ENCODE results near the gene DUSP1. TPM values are rescaled to one million over a fixed set of nuclear protein-coding genes. Genes with fewer than 3 reads are reported as not detected.

The DUSP1 gene
- total RNA-seq, 1 experiment from 2014 or later = 594 TPM

DNA sequence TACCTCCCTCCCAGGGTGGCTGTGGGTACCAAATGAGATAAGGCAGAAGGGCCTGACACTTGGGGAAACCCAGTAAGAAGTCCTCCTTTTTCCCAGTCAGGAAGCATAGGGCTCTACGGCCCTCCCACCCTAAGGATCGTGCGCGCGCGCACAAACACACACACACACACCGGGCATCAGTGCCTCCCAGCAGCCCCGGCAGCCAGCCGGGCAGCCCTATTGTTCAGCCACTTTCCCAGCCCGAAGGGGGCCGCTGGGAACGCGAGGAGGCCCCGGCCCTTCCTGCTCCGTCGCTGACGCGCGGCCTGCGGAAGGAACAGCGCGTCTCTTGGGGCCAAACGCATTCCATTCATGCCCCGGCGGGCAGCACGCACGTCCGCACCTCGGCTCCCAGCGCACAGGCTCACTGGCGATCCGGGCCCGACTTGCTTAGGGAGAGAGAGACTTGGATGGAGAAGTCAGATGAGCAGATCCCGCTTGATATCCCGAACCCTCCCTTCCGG is 22.6 kb downstream of the DUSP1 start:
- DNase-seq (ENCODE audit: unreplicated experiment) = no peak
- Mint-ChIP-seq H3K36me3 (ENCODE audit: insufficient read depth, unreplicated experiment) (no peaks in the 10 kb centered on the region), H3K4me3 (ENCODE audit: unreplicated experiment) (no peak overlapping the region), H3K9me3 (ENCODE audit: unreplicated experiment) (peaks cover 8% of the 10 kb centered on the region), H3K27ac (ENCODE audit: low read depth, unreplicated experiment) (no peak overlapping the region), H3K4me1 (ENCODE audit: insufficient read depth, unreplicated experiment) (peaks cover 12% of the 10 kb centered on the region), H3K27me3 (ENCODE audit: insufficient read depth, unreplicated experiment) (no peaks in the 10 kb centered on the region)
- TF ChIP-seq, protein P1, sequence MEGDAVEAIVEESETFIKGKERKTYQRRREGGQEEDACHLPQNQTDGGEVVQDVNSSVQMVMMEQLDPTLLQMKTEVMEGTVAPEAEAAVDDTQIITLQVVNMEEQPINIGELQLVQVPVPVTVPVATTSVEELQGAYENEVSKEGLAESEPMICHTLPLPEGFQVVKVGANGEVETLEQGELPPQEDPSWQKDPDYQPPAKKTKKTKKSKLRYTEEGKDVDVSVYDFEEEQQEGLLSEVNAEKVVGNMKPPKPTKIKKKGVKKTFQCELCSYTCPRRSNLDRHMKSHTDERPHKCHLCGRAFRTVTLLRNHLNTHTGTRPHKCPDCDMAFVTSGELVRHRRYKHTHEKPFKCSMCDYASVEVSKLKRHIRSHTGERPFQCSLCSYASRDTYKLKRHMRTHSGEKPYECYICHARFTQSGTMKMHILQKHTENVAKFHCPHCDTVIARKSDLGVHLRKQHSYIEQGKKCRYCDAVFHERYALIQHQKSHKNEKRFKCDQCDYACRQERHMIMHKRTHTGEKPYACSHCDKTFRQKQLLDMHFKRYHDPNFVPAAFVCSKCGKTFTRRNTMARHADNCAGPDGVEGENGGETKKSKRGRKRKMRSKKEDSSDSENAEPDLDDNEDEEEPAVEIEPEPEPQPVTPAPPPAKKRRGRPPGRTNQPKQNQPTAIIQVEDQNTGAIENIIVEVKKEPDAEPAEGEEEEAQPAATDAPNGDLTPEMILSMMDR (IDR thresholded peaks at IDR 0.05; ENCODE audit: unreplicated experiment) = no peak
- BruUV-seq (replicated peaks) = no TSS peak
- intact Hi-C loops (cut with micrococcal nuclease) = no loop called here
- POLR2A ChIA-PET = interaction anchor here (1.4 kb wide), 1 partner anchor 10 kb away, joined by 5 read pairs; no protein-coding TSS in a partner anchor
- CTCF ChIA-PET = interaction anchor here (0.7 to 0.8 kb wide), 2 partner anchors 32 to 583 kb away, joined by 3 read pairs; no protein-coding TSS in a partner anchor

DNA sequence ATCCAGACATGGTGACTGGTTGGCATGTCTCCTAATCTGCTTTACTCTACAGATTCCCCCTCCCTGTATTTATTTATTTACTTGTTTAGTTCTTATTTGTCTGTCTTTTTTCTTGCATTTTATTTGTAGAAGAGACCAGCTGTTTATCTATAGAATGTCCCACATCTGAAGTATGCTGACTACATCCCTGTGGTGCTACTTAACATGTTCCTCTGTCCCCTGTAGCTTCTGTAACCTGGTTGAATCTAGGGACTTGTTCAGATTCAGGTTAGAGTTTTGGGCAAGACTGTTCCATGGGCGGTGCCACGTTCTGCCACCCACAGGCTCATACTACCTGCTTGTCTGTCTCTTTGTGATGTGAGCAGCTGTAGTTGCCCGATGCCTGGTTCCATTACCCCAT is 23.5 kb downstream of the DUSP1 start:
- Mint-ChIP-seq H3K36me3 (ENCODE audit: insufficient read depth, unreplicated experiment) (no peaks in the 10 kb centered on the region), H3K4me1 (ENCODE audit: insufficient read depth, unreplicated experiment) (peaks cover 6% of the 10 kb centered on the region), H3K27ac (ENCODE audit: low read depth, unreplicated experiment) (no peak overlapping the region), H3K27me3 (ENCODE audit: insufficient read depth, unreplicated experiment) (no peaks in the 10 kb centered on the region), H3K4me3 (ENCODE audit: unreplicated experiment) (no peak overlapping the region), H3K9me3 (ENCODE audit: unreplicated experiment) (peaks cover 8% of the 10 kb centered on the region)
- POLR2A ChIA-PET = interaction anchor here (0.6 to 1.4 kb wide), 4 partner anchors 10 to 31 kb away, joined by 3 to 5 read pairs (median 4); no protein-coding TSS in a partner anchor
- DNase-seq (ENCODE audit: unreplicated experiment) = no peak
- CTCF ChIA-PET = interaction anchor here (0.6 to 1.4 kb wide), 7 partner anchors 14 to 253 kb away, joined by 3 to 8 read pairs (median 3); no protein-coding TSS in a partner anchor
- TF ChIP-seq, protein P1 (IDR thresholded peaks at IDR 0.05; ENCODE audit: unreplicated experiment) = no peak
- no TSS peak for BruUV-seq (replicated peaks)
- intact Hi-C loops (cut with micrococcal nuclease) = no loop called here

DNA sequence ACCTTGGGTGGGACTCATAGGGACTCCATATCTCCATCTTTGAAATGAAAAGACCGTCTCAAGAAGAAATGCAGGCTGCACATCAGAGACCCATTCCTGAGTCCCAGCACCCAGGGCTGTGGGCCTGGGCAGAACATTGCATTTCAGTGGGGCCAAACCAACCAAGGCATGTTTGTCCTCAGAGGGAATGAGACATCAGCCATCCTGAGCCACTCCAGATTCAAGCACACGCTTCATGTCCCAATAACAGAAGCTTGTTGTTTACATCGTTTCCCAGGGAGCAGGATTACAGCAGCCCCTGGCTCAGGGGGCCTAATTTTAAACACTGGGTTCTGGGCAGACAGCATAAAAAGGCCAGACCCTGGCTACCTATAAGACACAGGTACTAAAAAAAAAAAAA is 24.3 kb downstream of the DUSP1 start:
- Mint-ChIP-seq H3K27ac (ENCODE audit: low read depth, unreplicated experiment) (no peak overlapping the region), H3K4me1 (ENCODE audit: insufficient read depth, unreplicated experiment) (peaks cover 6% of the 10 kb centered on the region), H3K36me3 (ENCODE audit: insufficient read depth, unreplicated experiment) (no peaks in the 10 kb centered on the region), H3K9me3 (ENCODE audit: unreplicated experiment) (peaks cover 8% of the 10 kb centered on the region), H3K4me3 (ENCODE audit: unreplicated experiment) (no peak overlapping the region), H3K27me3 (ENCODE audit: insufficient read depth, unreplicated experiment) (no peaks in the 10 kb centered on the region)
- DNase-seq (ENCODE audit: unreplicated experiment) = no peak
- intact Hi-C loops (cut with micrococcal nuclease) = no loop called here
- ChIA-PET CTCF (interaction anchor here (0.6 to 1.4 kb wide), 6 partner anchors 30 to 252 kb away, joined by 3 to 8 read pairs (median 4); no protein-coding TSS in a partner anchor), POLR2A (interaction anchor here (1.0 to 1.7 kb wide), 4 partner anchors 11 to 18 kb away, joined by 4 to 7 read pairs (median 4); no protein-coding TSS in a partner anchor)
- BruUV-seq (replicated peaks) = no TSS peak
- TF ChIP-seq, protein P1 (IDR thresholded peaks at IDR 0.05; ENCODE audit: unreplicated experiment) = no peak

DNA sequence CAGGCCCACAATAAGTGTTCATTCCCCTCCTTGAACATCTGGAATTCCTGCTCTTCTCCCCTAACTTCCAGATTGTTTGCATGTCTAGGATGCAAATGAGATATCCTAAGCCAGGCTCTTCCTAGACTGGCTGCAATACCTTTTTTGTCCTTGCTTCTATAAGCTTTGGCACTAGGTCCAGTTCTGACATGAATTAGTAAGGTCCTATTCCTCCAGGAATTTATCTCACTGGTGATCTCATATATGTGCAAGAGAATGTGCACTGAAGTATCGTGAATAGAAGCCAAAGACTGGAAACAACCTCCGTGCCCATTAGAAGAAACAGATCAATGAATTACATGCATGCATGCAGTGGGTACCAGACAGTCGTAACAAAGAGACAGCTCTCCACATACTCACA is 25.2 kb downstream of the DUSP1 start:
- TF ChIP-seq, protein P1 (IDR thresholded peaks at IDR 0.05; ENCODE audit: unreplicated experiment) = no peak
- intact Hi-C loops (cut with micrococcal nuclease) = no loop called here
- Mint-ChIP-seq H3K27me3 (ENCODE audit: insufficient read depth, unreplicated experiment) (no peaks in the 10 kb centered on the region), H3K9me3 (ENCODE audit: unreplicated experiment) (peaks cover 8% of the 10 kb centered on the region), H3K27ac (ENCODE audit: low read depth, unreplicated experiment) (no peak overlapping the region), H3K4me1 (ENCODE audit: insufficient read depth, unreplicated experiment) (peaks cover 14% of the 10 kb centered on the region), H3K36me3 (ENCODE audit: insufficient read depth, unreplicated experiment) (no peaks in the 10 kb centered on the region), H3K4me3 (ENCODE audit: unreplicated experiment) (no peak overlapping the region)
- DNase-seq (ENCODE audit: unreplicated experiment) = no peak
- ChIA-PET CTCF (interaction anchor here (1.2 to 1.5 kb wide), 2 partner anchors 33 to 188 kb away, joined by 3 to 4 read pairs; no protein-coding TSS in a partner anchor), POLR2A (interaction anchor here (0.6 to 1.7 kb wide), 7 partner anchors 12 to 175 kb away, joined by 3 to 7 read pairs (median 4); partner anchors contain the start of gene DUSP1)
- no TSS peak for BruUV-seq (replicated peaks)

Data from MCF 10A (cell line).